ENCODE results near the gene MGMT. TPM values are rescaled to one million over a fixed set of nuclear protein-coding genes. Genes with fewer than 3 reads are reported as not detected.

Gene MGMT
- total and polyA plus RNA-seq, 4 donors: 28.2 to 79.1 (median 46.0) TPM

- TF ChIP-seq RXRA (IDR thresholded peaks at IDR 0.05) (no peak), JUND (IDR thresholded peaks at IDR 0.05) (no peak), MAX (IDR thresholded peaks at IDR 0.05) (no peak), EGR1 (IDR thresholded peaks at IDR 0.05; ENCODE audit: low read depth in 2 of 2) (no peak), TAF1 (conservative IDR thresholded peaks at IDR 0.05) (no peak)
These were observed 54.4 kb downstream of the MGMT start (continued) for GRCh38 chr10:129521161-129522025.

- Histone ChIP-seq H3K9me3 (ENCODE audit: control insufficient read depth in 4 of 4, low read length in 3 of 4) (no peaks in the 10 kb centered on the region), H3K27ac (ENCODE audit: low read depth in 1 of 2, low read length in 2 of 2) (no peak overlapping the region), H3K4me3 (ENCODE audit: low read depth in 1 of 3, low read length in 3 of 3) (no peak overlapping the region), H3K36me3 (ENCODE audit: control insufficient read depth in 4 of 4, insufficient read depth in 3 of 4, low read depth in 1 of 4, low read length in 3 of 4) (no peaks in the 10 kb centered on the region), H3K4me1 (ENCODE audit: control insufficient read depth in 4 of 4, insufficient read depth in 4 of 4, low read length in 3 of 4) (peaks cover 0 to 10% (median 4%) of the 10 kb centered on the region in 4 donors), H3K9ac (ENCODE audit: low read depth in 1 of 2, low read length in 2 of 2) (no peak overlapping the region), H3K27me3 (ENCODE audit: control insufficient read depth in 4 of 4, insufficient read depth in 4 of 4, low read length in 3 of 4) (no peaks in the 10 kb centered on the region)
- DNase-seq (ENCODE audit: low spot score): no peak
- TF ChIP-seq REST (IDR thresholded peaks at IDR 0.05) (no peak), FOXA1 (IDR thresholded peaks at IDR 0.05) (no peak), YY1 (IDR thresholded peaks at IDR 0.05) (no peak), ZBTB33 (IDR thresholded peaks at IDR 0.05) (no peak), ATF3 (IDR thresholded peaks at IDR 0.05) (no peak), GABPA (IDR thresholded peaks at IDR 0.05 in 1 of 2, conservative IDR thresholded peaks at IDR 0.05 in 1 of 2) (no peak), MAX (IDR thresholded peaks at IDR 0.05) (no peak)
- 96% methylated on average over 7 of the region's 7 CpGs for WGBS
These were observed 55.1 kb downstream of the MGMT start for GRCh38 chr10:129522041-129522585.

Measured in liver (tissue), 9 donors.